ENCODE measurements around the gene KCNJ14.

KCNJ14 gene

DNA sequence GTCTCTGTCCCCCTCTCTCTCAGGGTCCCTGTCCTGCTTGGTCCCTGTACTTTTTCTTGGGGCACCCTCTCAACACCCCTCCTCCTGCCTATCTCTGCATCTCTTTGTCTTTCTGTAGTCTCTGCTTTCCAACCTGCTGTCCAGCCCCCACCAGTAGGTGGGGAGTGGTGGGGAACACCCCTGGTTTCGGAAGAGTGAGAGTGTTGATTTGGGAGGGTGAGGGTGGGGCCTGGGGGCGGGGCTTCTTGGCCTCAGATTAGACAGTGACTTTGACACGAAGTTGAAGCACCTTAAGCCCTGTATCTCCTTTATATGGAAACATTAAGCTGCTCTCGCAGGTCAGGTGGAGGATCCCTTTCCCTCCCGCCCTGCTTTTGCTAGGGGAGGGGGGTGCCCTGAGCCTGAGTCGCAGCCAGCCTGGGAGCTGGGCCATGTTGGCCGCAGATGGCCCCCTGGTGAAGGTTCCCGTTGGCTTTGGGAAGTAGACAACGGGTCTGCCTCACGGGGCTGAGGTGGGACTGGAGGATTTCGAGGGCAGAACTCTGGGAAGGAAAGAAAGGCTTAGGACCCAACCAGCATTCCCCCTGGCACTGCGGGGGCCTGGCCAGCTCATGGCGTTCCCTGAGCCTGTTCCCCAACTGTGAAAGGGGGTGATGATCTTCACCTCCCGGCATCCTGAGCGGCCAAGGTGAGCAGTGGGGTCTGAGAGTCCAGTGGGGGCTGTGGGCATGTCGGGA lies at the start of gene KCNJ14:
KCNJ14 (plus strand) TSS at position 404 of the 737 bp plus-strand sequence. CDS start 6,151 bp downstream, outside the sequence.
- no peak for DNase-seq

DNA sequence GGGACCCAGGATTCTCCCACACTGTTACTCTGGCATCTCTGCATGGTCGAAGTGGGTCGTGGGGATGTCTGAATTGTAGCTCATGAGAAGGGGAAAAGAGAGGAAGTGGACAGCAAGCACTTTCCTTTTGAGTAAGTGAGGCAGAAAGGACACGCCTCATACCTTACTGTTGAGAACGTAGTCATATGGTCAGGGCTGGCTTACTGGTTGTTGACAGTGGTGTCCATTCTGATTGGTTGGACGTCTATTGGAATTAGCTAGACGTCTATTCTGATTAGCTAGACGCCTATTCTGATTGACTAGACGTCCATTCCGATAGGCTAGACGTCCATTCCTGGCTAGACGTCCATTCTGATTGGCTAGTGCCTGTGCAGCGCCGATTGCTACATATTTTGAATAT lies 49.5 kb upstream of the KCNJ14 start:
- no peak for DNase-seq

DNA sequence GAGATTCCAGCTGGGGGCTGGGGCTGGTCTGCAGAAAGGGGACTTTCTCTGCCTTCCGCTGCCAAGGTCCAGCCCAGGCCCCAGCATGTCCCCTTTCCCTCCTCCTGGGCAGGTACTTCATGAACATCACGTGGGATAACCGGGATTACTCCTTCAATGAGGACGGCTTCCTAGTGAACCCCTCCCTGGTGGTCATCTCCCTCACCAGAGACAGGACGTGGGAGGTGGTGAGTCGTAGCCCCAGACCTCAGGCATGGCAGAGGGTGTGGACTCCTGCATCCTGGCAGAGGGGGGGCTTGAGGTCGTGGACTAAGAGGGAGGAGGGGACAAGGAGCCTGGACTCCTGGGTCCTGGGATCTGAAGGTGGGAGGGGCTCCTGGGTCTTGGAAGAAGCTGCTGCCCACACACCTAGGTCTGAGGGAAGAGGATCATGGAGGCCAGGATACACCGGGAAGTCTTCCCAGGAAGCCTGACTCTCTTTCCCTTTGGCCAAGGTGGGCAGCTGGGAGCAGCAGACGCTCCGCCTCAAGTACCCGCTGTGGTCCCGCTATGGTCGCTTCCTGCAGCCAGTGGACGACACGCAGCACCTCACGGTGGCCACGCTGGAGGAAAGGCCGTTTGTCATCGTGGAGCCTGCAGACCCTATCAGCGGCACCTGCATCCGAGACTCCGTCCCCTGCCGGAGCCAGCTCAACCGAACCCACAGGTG lies 41.3 kb upstream of the KCNJ14 start:
- DNase-seq: no peak

DNA sequence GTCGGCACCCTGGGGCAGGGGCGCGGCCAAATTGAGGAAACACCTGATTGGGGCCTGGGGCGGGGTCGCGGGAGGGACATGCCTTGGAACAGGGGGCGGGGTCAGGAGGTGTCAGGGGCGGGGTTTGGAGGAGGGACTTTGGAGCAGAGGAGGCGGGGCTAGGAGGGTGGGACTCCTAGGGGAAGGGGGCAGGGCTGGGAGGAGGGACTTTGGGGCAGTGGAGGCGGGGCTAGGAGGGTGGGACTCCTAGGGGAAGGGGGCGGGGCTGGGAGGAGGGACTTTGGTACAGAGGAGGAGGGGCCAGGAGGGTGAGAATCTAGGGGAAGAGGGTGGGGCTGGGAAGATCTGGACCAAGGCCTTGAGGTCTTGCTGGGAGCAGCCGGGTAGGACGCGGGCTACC lies 40.0 kb upstream of the KCNJ14 start:
- peak; percentile 88 for DNase-seq

DNA sequence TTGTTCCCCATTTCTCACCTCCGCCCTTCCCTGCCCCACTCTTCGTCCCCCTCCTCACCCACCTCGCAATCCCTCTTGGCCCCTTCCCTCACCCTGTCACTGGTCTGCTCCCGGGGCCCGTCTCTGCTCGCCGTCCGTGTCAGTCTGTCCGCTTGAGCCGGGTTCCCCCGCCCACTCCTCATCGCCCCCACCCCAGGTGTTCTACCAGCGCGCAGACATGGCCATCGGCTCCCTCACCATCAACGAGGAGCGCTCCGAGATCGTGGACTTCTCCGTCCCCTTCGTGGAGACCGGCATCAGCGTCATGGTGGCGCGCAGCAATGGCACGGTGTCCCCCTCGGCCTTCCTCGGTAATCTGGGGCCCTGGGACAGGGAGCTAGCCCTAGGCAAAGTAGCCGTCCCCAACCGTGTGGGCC lies 39.6 kb upstream of the KCNJ14 start:
- no peak for DNase-seq

DNA sequence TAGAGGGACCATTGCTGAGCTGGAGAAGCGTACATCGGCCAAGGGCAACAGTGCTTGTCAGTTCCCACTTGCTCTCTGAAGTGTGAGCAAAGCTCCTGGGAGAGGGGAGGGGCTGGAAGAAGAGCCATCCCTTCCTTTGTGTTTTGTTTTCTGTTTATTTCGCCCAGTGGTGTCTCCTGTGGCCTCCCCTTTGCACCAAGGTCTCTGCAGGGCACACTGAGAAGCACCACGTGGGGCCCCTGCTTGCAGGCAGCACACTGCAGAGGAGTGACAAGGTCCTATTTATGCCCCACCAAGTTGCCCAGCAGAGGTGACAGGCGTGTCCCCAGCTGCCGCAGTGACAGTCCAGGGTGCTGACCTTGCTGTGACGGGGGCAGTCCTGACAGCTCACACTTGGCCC lies 38.0 kb upstream of the KCNJ14 start:
- DNase-seq: no peak

DNA sequence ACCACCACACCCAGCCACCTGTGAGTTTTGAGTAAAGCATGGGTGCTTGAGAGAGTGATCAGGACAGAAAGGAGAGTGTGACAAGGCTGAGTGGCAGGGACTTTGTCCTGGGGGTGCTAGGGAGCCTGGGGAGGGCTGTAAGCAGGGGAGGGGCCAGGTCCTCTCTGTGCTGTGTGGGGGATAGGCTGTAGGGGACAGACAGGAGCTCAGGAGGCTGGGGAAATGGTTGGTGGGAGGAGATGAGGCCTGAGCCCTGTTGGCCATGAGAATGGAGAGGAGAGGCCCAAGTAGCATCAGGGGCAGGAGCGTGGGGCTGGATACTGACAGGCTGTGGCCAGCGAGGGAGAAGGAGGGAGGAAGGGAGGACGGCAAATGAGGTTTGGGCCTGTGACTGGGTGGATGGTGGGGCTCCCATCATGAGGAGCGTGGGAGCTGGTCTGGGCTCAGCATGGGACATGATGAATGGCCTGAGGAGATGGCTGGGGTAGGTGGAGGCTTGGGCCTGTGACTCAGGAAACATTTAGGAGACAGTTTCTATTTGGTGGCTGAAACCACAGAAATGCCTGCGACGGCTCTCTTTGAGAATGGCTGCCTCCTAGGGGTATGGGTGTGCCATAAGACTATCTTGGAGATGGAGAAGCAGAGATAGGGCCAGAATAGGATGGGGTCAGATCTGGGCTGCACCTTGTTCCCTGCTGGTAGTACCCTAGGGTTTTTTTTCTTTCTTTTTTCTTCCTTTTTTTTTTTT lies 36.9 kb upstream of the KCNJ14 start:
- no peak for DNase-seq

- peak; percentile 77 for DNase-seq
Measured at GRCh38 chr19:48419158-48419920, 36.0 kb upstream of the KCNJ14 start.

- DNase-seq: no peak
Measured at GRCh38 chr19:48421548-48421947, 33.8 kb upstream of the KCNJ14 start.

- DNase-seq: no peak
Measured at GRCh38 chr19:48424694-48425219, 30.6 kb upstream of the KCNJ14 start.

- no peak for DNase-seq
Measured at GRCh38 chr19:48428670-48429069, 26.7 kb upstream of the KCNJ14 start.

DNA sequence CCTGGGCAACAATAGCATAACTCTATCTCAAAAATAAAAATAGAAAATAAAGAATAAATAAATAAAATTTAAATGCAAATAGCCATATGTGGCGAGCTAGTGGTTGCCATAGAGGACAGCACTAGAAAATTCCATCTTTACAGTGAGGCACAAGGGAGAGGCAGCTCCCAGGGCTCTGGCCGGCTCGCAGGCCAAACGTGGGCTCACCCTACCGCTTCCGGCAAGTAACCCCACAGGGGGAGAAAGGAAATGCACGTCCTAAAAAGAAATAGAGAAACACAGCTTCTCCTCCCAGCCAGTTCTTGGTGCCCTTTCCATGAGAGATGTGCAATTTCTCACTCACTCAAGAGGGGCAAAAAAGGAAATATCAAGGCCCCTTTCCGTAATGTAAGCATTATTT lies 22.0 kb upstream of the KCNJ14 start:
- DNase-seq: no peak

GRCh38 chr19:48436586-48436985 lies 18.8 kb upstream of the KCNJ14 start:
- no peak for DNase-seq

DNA sequence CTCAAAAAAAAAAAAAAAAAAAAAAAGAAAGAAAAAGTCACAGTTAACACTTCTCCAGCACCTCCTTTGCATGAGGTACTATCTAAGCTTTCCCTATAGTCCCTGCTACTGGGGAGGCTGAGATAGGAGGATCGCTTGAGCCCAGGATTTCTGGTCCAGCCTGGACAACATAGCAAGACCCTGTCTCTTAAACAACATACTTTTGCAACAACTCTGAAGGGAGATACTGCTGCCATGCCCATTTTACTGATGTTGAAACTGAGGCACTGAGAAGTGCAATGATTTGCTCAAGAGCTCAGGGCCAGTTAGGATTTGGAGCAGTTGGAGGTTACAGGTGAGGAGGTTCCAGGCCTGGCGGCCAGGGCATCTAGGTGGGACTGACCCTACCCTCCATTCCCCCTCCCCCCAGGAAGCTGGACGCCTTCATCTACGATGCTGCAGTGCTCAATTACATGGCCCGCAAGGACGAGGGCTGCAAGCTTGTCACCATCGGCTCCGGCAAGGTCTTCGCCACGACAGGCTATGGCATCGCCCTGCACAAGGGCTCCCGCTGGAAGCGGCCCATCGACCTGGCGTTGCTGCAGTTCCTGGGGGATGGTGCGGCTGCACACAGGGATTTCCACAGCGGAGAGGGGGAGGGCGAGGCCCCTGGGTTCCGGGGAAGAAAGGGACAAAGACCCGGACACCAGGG lies 13.9 kb upstream of the KCNJ14 start:
- no peak for DNase-seq

DNA sequence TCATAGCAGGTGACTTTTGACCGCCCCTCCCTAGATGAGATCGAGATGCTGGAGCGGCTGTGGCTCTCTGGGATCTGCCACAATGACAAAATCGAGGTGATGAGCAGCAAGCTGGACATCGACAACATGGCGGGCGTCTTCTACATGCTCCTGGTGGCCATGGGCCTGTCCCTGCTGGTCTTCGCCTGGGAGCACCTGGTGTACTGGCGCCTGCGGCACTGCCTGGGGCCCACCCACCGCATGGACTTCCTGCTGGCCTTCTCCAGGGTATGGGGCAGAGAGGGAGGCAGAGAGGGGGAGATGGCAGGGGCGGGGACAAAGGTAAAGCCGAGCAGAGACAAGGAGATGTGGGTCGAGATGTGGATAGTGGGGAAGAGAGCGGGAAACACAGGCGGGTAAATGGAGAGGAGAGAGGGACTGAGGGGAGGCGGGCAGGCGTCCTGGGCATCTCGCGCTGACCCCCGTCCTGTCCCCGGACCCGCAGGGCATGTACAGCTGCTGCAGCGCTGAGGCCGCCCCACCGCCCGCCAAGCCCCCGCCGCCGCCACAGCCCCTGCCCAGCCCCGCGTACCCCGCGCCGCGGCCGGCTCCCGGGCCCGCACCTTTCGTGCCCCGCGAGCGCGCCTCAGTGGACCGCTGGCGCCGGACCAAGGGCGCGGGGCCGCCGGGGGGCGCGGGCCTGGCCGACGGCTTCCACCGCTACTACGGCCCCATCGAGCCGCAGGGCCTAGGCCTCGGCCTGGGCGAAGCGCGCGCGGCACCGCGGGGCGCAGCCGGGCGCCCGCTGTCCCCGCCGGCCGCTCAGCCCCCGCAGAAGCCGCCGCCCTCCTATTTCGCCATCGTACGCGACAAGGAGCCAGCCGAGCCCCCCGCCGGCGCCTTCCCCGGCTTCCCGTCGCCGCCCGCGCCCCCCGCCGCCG lies 13.0 kb upstream of the KCNJ14 start:
- no peak for DNase-seq

DNA sequence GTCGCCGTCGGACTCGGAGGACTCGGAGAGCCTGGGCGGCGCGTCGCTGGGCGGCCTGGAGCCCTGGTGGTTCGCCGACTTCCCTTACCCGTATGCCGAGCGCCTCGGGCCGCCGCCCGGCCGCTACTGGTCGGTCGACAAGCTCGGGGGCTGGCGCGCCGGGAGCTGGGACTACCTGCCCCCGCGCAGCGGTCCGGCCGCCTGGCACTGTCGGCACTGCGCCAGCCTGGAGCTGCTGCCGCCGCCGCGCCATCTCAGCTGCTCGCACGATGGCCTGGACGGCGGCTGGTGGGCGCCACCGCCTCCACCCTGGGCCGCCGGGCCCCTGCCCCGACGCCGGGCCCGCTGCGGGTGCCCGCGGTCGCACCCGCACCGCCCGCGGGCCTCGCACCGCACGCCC lies 12.1 kb upstream of the KCNJ14 start:
- no peak for DNase-seq

GRCh38 chr19:48443731-48444128 lies 11.6 kb upstream of the KCNJ14 start:
- no peak for DNase-seq

GRCh38 chr19:48444129-48444935 lies 11.0 kb upstream of the KCNJ14 start:
- no peak for DNase-seq

DNA sequence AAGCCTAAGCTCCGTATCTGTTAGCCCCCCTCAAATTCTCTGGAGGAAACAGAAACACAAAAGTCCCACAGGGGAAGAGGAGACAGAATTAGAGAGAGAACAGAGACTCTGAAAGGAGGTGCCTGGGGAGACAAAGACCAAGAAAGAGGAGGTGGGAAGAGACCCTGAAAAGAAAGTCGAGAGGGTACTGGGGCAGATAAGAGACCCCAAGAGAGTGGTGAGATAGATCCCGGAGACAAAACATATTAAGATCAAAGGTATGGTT lies 10.5 kb upstream of the KCNJ14 start:
- DNase-seq: no peak

GRCh38 chr19:48445256-48445605 lies 10.1 kb upstream of the KCNJ14 start:
- no peak for DNase-seq

All from stimulated activated CD4-positive, alpha-beta T cell treated with anti-CD3 and anti-CD28 coated beads, Interleukin-1b, Interleukin-23, amount 100 ng/mL, for 48 hours (primary cell).